Glomerular endothelial cell (primary cell): ENCODE results near the gene MRPL12. TPM values are rescaled to one million over a fixed set of nuclear protein-coding genes. Genes with fewer than 3 reads are reported as not detected.
"Not testable (repeated sequence)": the region's sequence is repeated elsewhere in the genome, so short reads cannot be mapped to it uniquely, and the experiment has no call there.

Source experiments
- DNase-seq: peaks from one replicate; pipeline ENCODE4 v3.0.0-alpha.2; 2011; ENCODE audit warnings: low read depth, low spot score; ENCODE audit errors: extremely low read depth
- total RNA-seq: library from RNA; depleted of rRNA; stranded (reverse); fragments of >200 nt; gene quantifications from 2 replicates; pipeline ENCODE4 v1.2.3, GENCODE V29; 2015

MRPL12 gene
- total RNA-seq, 1 donor from 2014 or later = 84.5 TPM

GRCh38 chr17:81737947-81738800 is 35.0 kb downstream of the MRPL12 start:
- DNase-seq = no peak

- no peak for DNase-seq
Observed at GRCh38 chr17:81738801-81739393, 35.7 kb downstream of the MRPL12 start.

GRCh38 chr17:81739593-81739992 is 36.4 kb downstream of the MRPL12 start:
- DNase-seq = not testable (repeated sequence)

GRCh38 chr17:81740395-81740961 is 37.3 kb downstream of the MRPL12 start:
- no peak for DNase-seq

GRCh38 chr17:81741049-81741593 is 38.0 kb downstream of the MRPL12 start:
- DNase-seq = no peak

- no peak for DNase-seq
Observed at GRCh38 chr17:81741594-81742452, 38.7 kb downstream of the MRPL12 start.

Other genes starting within 250 kb of the MRPL12 start
- gene ACTG1, start 190.6 kb upstream of the MRPL12 start, total RNA-seq = 7,260 and 9,336 TPM in 2 replicates
- gene FSCN2, start 175.0 kb upstream of the MRPL12 start, total RNA-seq = 0.29 and 0.64 TPM in 2 replicates
- 44.2 and 50.8 TPM in 2 replicates for gene FAAP100, start 151.0 kb upstream of the MRPL12 start, total RNA-seq
- gene NPLOC4, start 66.3 kb upstream of the MRPL12 start, total RNA-seq = 80.5 and 111 TPM in 2 replicates
- gene TSPAN10, start 66.2 kb upstream of the MRPL12 start, total RNA-seq = 0.18 and 0.44 TPM in 2 replicates
- gene PDE6G, start 46.8 kb upstream of the MRPL12 start, total RNA-seq = 2.7 and 3.2 TPM in 2 replicates
- 16.5 and 35.1 TPM in 2 replicates for gene OXLD1, start 36.8 kb upstream of the MRPL12 start, total RNA-seq
- gene CCDC137, start 36.6 kb upstream of the MRPL12 start, total RNA-seq = 19.0 and 22.8 TPM in 2 replicates
- 25.6 and 38.8 TPM in 2 replicates for gene ARL16, start 19.6 kb upstream of the MRPL12 start, total RNA-seq
- 136 and 145 TPM in 2 replicates for gene HGS, start 19.4 kb upstream of the MRPL12 start, total RNA-seq
- gene SLC25A10, start 8.9 kb downstream of the MRPL12 start, total RNA-seq = 13.2 and 19.0 TPM in 2 replicates
- gene GCGR, start 100.8 kb downstream of the MRPL12 start, total RNA-seq = not detected in 2 replicates
- 134 and 148 TPM in 2 replicates for gene MCRIP1, start 129.9 kb downstream of the MRPL12 start, total RNA-seq
- not detected in 2 replicates for gene PPP1R27, start 131.7 kb downstream of the MRPL12 start, total RNA-seq
- 3,025 and 3,034 TPM in 2 replicates for gene P4HB, start 157.2 kb downstream of the MRPL12 start, total RNA-seq
- 426 and 442 TPM in 2 replicates for gene ARHGDIA, start 168.0 kb downstream of the MRPL12 start, total RNA-seq
- 151 and 152 TPM in 2 replicates for gene ALYREF, start 188.2 kb downstream of the MRPL12 start, total RNA-seq
- 180 and 216 TPM in 2 replicates for gene ANAPC11, start 188.4 kb downstream of the MRPL12 start, total RNA-seq
- 0.68 and 1.9 TPM in 2 replicates for gene NPB, start 198.9 kb downstream of the MRPL12 start, total RNA-seq
- gene PCYT2, start 208.0 kb downstream of the MRPL12 start, total RNA-seq = 36.6 and 62.9 TPM in 2 replicates
- gene SIRT7, start 214.8 kb downstream of the MRPL12 start, total RNA-seq = 22.7 and 33.2 TPM in 2 replicates
- gene MAFG, start 224.4 kb downstream of the MRPL12 start, total RNA-seq = 20.4 and 34.4 TPM in 2 replicates
- 67.3 and 97.0 TPM in 2 replicates for gene PYCR1, start 233.9 kb downstream of the MRPL12 start, total RNA-seq
- not detected in 2 replicates for gene MYADML2, start 243.9 kb downstream of the MRPL12 start, total RNA-seq